Left lung (tissue), 10 donors: ENCODE data around the gene ARCN1. TPM values are rescaled to one million over a fixed set of nuclear protein-coding genes. Genes with fewer than 3 reads are reported as not detected.

ENCODE experiments used
- ATAC-seq: fragments of 200-7000 bp; cut with Tn5 transposase; one replicate; pipeline ENCODE4 v1.9.1; 2020; ENCODE audit warnings: moderate library complexity
- DNase-seq, 4 donors: peaks; one replicate each; pipeline ENCODE4 v3.0.0-alpha.2; 2013 to 2020
- H3K27ac ChIP-seq, 2 donors: fragments of 200-600 bp; sonication (generic) in 1 of 2; one replicate each; pipeline versions ENCODE4 v1.5.0 to v1.8.0; 2020 to 2021
- H3K27me3 ChIP-seq, 2 donors: fragments of 200-600 bp; sonication (generic) in 1 of 2; one replicate each; pipeline versions ENCODE4 v1.5.0 to v1.8.0; 2020 to 2021
- H3K36me3 ChIP-seq, 2 donors: fragments of 200-600 bp; sonication (generic) in 1 of 2; one replicate each; pipeline versions ENCODE4 v1.5.0 to v1.8.0; 2020 to 2021
- H3K4me1 ChIP-seq, 2 donors: fragments of 200-600 bp; one replicate each; pipeline ENCODE4 v1.8.0; 2021
- H3K4me3 ChIP-seq, 2 donors: fragments of 200-600 bp; sonication (generic) in 1 of 2; one replicate each; pipeline versions ENCODE4 v1.5.0 to v1.8.0; 2020 to 2021; ENCODE audit warnings: mild to moderate bottlenecking in 1 of 2
- H3K9me3 ChIP-seq, 2 donors: fragments of 200-600 bp; sonication (generic) in 1 of 2; one replicate each; pipeline versions ENCODE4 v1.5.0 to v1.8.0; 2020 to 2021
- intact Hi-C, 2 donors: fragments of 100-400 bp; cut with DNase I; formaldehyde crosslinking; loops; one replicate each; pipeline versions ENCODE4 v1.11.2 to v1.14.2; 2022
- microRNA-seq, 2 donors: library from miRNA; unstranded; fragments of <30 nt; microRNA quantifications; one replicate each; pipeline ENCODE4, GENCODE V29; 2019
- polyA plus RNA-seq, 6 donors: library from polyadenylated mRNA; unstranded; fragments of 120-200 nt; gene quantifications; one replicate each; pipeline ENCODE4 v1.2.1, GENCODE V29; 2013; ENCODE audit not compliant: insufficient read length in 6 of 6
- total RNA-seq, 2 donors: library from RNA; stranded (reverse); fragmentation: NEBNext Ultra II Directional; extraction: Animal tissue kit (Norgen Biotek cat#: 25700); gene quantifications; one replicate each; pipeline ENCODE4 v1.2.1, GENCODE V29; 2021
- TF ChIP-seq, protein P1 (sequence below), 2 donors: fragments of 200-600 bp; sonication (generic) in 1 of 2; IDR thresholded peaks; one replicate each; pipeline versions ENCODE4 v1.5.0 to v1.8.0; 2021; ENCODE audit warnings: antibody characterized with exemption in 2 of 2
- donor health status: DM: no; HTN: yes; CAD: no.
- donor health status: DM: no; HTN: no; CAD: no.

ARCN1 gene
- total and polyA plus RNA-seq, 8 donors: 141 to 171 (median 166) TPM

- intact Hi-C loops: loop anchor here (10.0 kb wide), 2 partner anchors 45 to 55 kb away; partner anchors contain the start of gene PHLDB1 (in 1 of the 2)
- H3K4me3 ChIP-seq: no peak overlapping the region
- no peak overlapping the region for H3K27ac ChIP-seq
- peak in 2 of 4 donors; percentile 13 to 34 for DNase-seq
- no peak for ATAC-seq
- H3K9me3 ChIP-seq: no peaks in the 10 kb centered on the region
- H3K4me1 ChIP-seq: no peaks in the 10 kb centered on the region
- peaks cover 8 to 80% of the 10 kb centered on the region in 2 donors for H3K36me3 ChIP-seq
- TF ChIP-seq, protein P1, sequence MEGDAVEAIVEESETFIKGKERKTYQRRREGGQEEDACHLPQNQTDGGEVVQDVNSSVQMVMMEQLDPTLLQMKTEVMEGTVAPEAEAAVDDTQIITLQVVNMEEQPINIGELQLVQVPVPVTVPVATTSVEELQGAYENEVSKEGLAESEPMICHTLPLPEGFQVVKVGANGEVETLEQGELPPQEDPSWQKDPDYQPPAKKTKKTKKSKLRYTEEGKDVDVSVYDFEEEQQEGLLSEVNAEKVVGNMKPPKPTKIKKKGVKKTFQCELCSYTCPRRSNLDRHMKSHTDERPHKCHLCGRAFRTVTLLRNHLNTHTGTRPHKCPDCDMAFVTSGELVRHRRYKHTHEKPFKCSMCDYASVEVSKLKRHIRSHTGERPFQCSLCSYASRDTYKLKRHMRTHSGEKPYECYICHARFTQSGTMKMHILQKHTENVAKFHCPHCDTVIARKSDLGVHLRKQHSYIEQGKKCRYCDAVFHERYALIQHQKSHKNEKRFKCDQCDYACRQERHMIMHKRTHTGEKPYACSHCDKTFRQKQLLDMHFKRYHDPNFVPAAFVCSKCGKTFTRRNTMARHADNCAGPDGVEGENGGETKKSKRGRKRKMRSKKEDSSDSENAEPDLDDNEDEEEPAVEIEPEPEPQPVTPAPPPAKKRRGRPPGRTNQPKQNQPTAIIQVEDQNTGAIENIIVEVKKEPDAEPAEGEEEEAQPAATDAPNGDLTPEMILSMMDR (IDR thresholded peaks at IDR 0.05): no peak
- no peaks in the 10 kb centered on the region for H3K27me3 ChIP-seq
These were observed 77.7 kb downstream of the ARCN1 start for GRCh38 chr11:118649941-118650340.

DNA sequence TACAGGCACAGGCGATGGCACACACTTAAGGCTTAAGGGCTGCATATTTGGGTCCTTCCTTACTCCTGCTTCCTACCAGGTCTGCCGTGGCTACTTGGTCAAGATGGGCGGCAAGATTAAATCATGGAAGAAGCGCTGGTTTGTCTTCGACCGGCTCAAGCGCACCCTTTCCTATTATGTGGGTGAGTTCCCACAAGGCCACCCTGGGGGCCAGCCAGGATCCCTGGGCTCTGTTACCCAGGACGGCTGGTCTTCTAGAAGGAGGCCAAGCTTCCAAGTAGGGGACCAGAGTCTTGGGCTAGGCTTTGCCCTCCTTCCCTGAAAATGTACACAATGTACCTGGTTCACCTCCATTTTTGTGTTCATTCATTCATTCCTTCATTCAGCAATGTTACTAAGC lies 78.2 kb downstream of the ARCN1 start:
- intact Hi-C loops: loop anchor here (10.0 kb wide), 2 partner anchors 46 to 56 kb away; partner anchors contain the start of gene PHLDB1 (in 1 of the 2)
- H3K9me3 ChIP-seq: no peaks in the 10 kb centered on the region
- H3K27me3 ChIP-seq: no peaks in the 10 kb centered on the region
- H3K27ac ChIP-seq: no peak overlapping the region
- DNase-seq: peak in 1 of 4 donors; percentile 28
- H3K36me3 ChIP-seq: peaks cover 8 to 78% of the 10 kb centered on the region in 2 donors
- H3K4me1 ChIP-seq: no peaks in the 10 kb centered on the region
- no peak overlapping the region for H3K4me3 ChIP-seq
- ATAC-seq: no peak
- TF ChIP-seq, protein P1 (IDR thresholded peaks at IDR 0.05): no peak

DNA sequence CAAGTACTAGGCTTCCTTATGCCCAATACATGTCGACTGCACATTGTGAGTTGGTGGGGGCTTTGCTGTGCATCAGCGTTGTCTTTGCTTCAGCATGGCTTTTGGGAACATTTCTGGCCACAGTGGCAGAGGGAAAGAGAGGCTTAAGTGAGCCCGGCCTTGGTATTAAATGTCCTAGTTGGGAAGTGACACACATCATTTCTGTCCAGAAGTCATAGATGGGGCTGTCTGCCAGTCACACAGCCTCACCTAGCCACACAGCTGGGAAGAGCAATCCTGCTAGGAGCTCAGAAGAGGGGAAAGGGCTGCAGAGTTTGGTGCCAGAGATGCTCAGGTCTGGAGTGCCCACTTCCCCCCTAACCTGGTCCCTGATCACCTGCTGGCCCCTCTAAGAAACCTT lies 79.6 kb downstream of the ARCN1 start:
- ATAC-seq (no peak), DNase-seq (no peak)
- TF ChIP-seq, protein P1 (IDR thresholded peaks at IDR 0.05): no peak
- Histone ChIP-seq H3K27ac (no peak overlapping the region), H3K4me1 (no peaks in the 10 kb centered on the region), H3K4me3 (no peak overlapping the region), H3K36me3 (peaks cover 8 to 77% of the 10 kb centered on the region in 2 donors), H3K27me3 (no peaks in the 10 kb centered on the region), H3K9me3 (no peaks in the 10 kb centered on the region)
- intact Hi-C loops: loop anchor here (10.0 kb wide), 2 partner anchors 47 to 57 kb away; partner anchors contain the start of gene PHLDB1 (in 1 of the 2)

Small RNAs within 50 kb of the gene (microRNA-seq; reads per million reads assigned to microRNA genes)
- gene MIR6716: 0.17 to 0.41 reads per million in 2 donors

Other genes with a start within 250 kb of the ARCN1 start
- gene CD3D, start 229.7 kb upstream of the ARCN1 start, total RNA-seq: 1 to 10 TPM; 3.3 to 7.0 TPM
- gene CD3D, start 229.7 kb upstream of the ARCN1 start, polyA plus RNA-seq: 1 to 10 TPM in 5 of 6 donors, under 1 TPM in 1; 0.54 to 1.7 (median 1.5) TPM
- 1 to 10 TPM in 1 of 2 donors, under 1 TPM in 1; 0.85 to 3.8 TPM for gene CD3G, start 228.1 kb upstream of the ARCN1 start, total RNA-seq
- gene CD3G, start 228.1 kb upstream of the ARCN1 start, polyA plus RNA-seq: 1 to 10 TPM in 3 of 6 donors, under 1 TPM in 3; 0.43 to 1.3 (median 0.99) TPM
- gene UBE4A, start 212.8 kb upstream of the ARCN1 start, total RNA-seq: 10 to 100 TPM; 40.8 to 45.3 TPM
- 10 to 100 TPM; 40.3 to 47.7 (median 44.0) TPM for gene UBE4A, start 212.8 kb upstream of the ARCN1 start, polyA plus RNA-seq
- gene ATP5MG, start 170.8 kb upstream of the ARCN1 start, total RNA-seq: 100 to 1,000 TPM; 151 to 155 TPM
- gene ATP5MG, start 170.8 kb upstream of the ARCN1 start, polyA plus RNA-seq: 100 to 1,000 TPM; 369 to 408 (median 392) TPM
- gene KMT2A, start 135.9 kb upstream of the ARCN1 start, total RNA-seq: 10 to 100 TPM; 45.8 to 52.9 TPM
- 10 to 100 TPM; 52.5 to 61.7 (median 55.2) TPM for gene KMT2A, start 135.9 kb upstream of the ARCN1 start, polyA plus RNA-seq
- gene TTC36, start 44.9 kb upstream of the ARCN1 start, total RNA-seq: under 1 TPM in 1 of 2 donors, not detected in 1; 0.82 TPM
- gene TTC36, start 44.9 kb upstream of the ARCN1 start, polyA plus RNA-seq: 1 to 10 TPM in 2 of 6 donors, under 1 TPM in 4; 0.73 to 1.3 (median 0.87) TPM
- 10 to 100 TPM; 15.4 to 33.2 TPM for gene TMEM25, start 41.2 kb upstream of the ARCN1 start, total RNA-seq
- gene TMEM25, start 41.2 kb upstream of the ARCN1 start, polyA plus RNA-seq: 10 to 100 TPM; 20.0 to 25.8 (median 22.7) TPM
- 10 to 100 TPM; 15.6 to 19.1 TPM for gene IFT46, start 6.5 kb upstream of the ARCN1 start, total RNA-seq
- 10 to 100 TPM; 39.2 to 48.3 (median 44.6) TPM for gene IFT46, start 6.5 kb upstream of the ARCN1 start, polyA plus RNA-seq
- 100 to 1,000 TPM in 1 of 2 donors, 10 to 100 TPM in 1; 76.5 to 120 TPM for gene PHLDB1, start 35.2 kb downstream of the ARCN1 start, total RNA-seq
- 100 to 1,000 TPM in 2 of 6 donors, 10 to 100 TPM in 4; 82.0 to 105 (median 91.7) TPM for gene PHLDB1, start 35.2 kb downstream of the ARCN1 start, polyA plus RNA-seq
- not detected for gene TREH, start 107.2 kb downstream of the ARCN1 start, total RNA-seq
- under 1 TPM in 5 of 6 donors, not detected in 1; 0.20 to 0.42 (median 0.24) TPM for gene TREH, start 107.2 kb downstream of the ARCN1 start, polyA plus RNA-seq
- gene DDX6, start 218.8 kb downstream of the ARCN1 start, total RNA-seq: 100 to 1,000 TPM; 105 to 117 TPM
- 100 to 1,000 TPM; 121 to 143 (median 138) TPM for gene DDX6, start 218.8 kb downstream of the ARCN1 start, polyA plus RNA-seq